Esophagus squamous epithelium (tissue), 5 donors: Measurements from ENCODE around the gene RASSF5. TPM values are rescaled to one million over a fixed set of nuclear protein-coding genes. Genes with fewer than 3 reads are reported as not detected.

Source experiments
- DNase-seq: peaks from one replicate; lab custom pipeline; 2025; lab: John Stamatoyannopoulos, UW
- H3K27ac ChIP-seq, 4 donors: fragments of 200-600 bp; sonication (generic); one replicate each; pipeline ENCODE4 v1.5.1; 2016 to 2019; ENCODE audit warnings: mild to moderate bottlenecking in 1 of 4
- H3K27me3 ChIP-seq, 4 donors: fragments of 200-600 bp; sonication (generic); 1 replicate in 3 of 4; 2 replicates in 1 of 4; pipeline versions ENCODE4 v1.5.1 to v1.6.0; 2017 to 2021; ENCODE audit warnings: antibody characterized with exemption in 1 of 4
- H3K36me3 ChIP-seq, 3 donors: fragments of 200-600 bp; sonication (generic); one replicate each; pipeline ENCODE4 v1.5.1; 2016 to 2019
- H3K4me1 ChIP-seq, 3 donors: fragments of 200-600 bp; sonication (generic); one replicate each; pipeline ENCODE4 v1.5.1; 2017 to 2019
- H3K4me3 ChIP-seq, 4 donors: fragments of 200-600 bp; sonication (generic); 1 replicate in 3 of 4; 2 replicates in 1 of 4; pipeline ENCODE4 v1.5.1; 2016 to 2019; ENCODE audit warnings: mild to moderate bottlenecking in 2 of 4, moderate library complexity in 1 of 4
- H3K9me3 ChIP-seq, 3 donors: fragments of 200-600 bp; sonication (generic); one replicate each; pipeline ENCODE4 v1.5.1; 2016 to 2019
- POLR2A ChIP-seq, 4 donors: fragments of 450-650 bp; IDR thresholded peaks; one replicate each; pipeline ENCODE4 v1.6.1; 2017; ENCODE audit warnings: antibody characterized with exemption in 4 of 4, mild to moderate bottlenecking in 4 of 4, moderate library complexity in 3 of 4
- WGBS, 2 donors: methylation state at CpG; one replicate each; pipeline ENCODE4 v1.1.5; 2018; 5-methylcytosine and 5-hydroxymethylcytosine counted together
- intact Hi-C: fragments of 100-400 bp; cut with DNase I; formaldehyde crosslinking; loops from one replicate; pipeline ENCODE4 v1.15.0; 2022
- total RNA-seq, 4 donors: library from RNA; depleted of rRNA; stranded (reverse); fragments of >200 nt; gene quantifications; one replicate each; pipeline ENCODE4 v1.1.0, GENCODE V29; 2016
- TF ChIP-seq, protein P1 (sequence below), 6 experiments: fragments of 450-650 bp in 4 of 6; fragments of 200-600 bp in 2 of 6; sonication (generic) in 2 of 6; IDR thresholded peaks; one replicate each; pipeline ENCODE4 v1.5.1; 2016 to 2019; ENCODE audit warnings: antibody characterized with exemption in 6 of 6, mild to moderate bottlenecking in 4 of 6, moderate library complexity in 4 of 6
- donor health status: DM: yes; HTN: yes; CAD: no.

The RASSF5 gene
- total RNA-seq, 4 donors from 2014 or later, result 29.2 to 85.3 (median 35.1) TPM

DNA sequence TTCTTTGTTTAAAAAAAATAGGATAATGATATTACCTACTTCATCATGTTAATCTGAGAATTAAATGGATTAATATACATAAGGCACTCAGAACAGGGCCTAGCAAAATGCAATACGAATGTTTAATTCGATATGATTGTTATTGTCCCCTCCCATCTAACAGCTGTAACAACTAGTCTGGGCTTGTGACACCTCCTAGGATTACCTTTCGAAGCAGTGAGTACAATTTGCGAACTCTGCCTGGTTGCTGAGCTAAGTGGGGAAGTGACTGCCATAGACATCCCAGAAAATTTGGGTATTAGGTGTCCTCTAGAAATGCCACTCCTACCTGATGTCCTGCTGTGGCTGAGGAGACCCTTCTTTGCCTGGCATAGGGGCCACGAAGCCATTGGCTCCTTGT is 3.0 kb downstream of the RASSF5 start:
- peaks cover 44 to 98% (median 57%) of the 10 kb centered on the region in 3 donors for H3K4me1 ChIP-seq
- DNase-seq, result no peak
- intact Hi-C loops, result no loop called here
- peak overlapping the region in 3 of 4 donors; percentile 56 to 93 (median 92) for H3K27ac ChIP-seq
- no peaks in the 10 kb centered on the region for H3K36me3 ChIP-seq
- H3K9me3 ChIP-seq, result no peaks in the 10 kb centered on the region
- peak overlapping the region in 2 of 4 donors; percentile 73 to 96 for H3K4me3 ChIP-seq
- whole genome bisulfite sequencing, 2 donors, result 50 to 62% methylated on average over 5 of the region's 5 CpGs
- TF ChIP-seq, protein P1, sequence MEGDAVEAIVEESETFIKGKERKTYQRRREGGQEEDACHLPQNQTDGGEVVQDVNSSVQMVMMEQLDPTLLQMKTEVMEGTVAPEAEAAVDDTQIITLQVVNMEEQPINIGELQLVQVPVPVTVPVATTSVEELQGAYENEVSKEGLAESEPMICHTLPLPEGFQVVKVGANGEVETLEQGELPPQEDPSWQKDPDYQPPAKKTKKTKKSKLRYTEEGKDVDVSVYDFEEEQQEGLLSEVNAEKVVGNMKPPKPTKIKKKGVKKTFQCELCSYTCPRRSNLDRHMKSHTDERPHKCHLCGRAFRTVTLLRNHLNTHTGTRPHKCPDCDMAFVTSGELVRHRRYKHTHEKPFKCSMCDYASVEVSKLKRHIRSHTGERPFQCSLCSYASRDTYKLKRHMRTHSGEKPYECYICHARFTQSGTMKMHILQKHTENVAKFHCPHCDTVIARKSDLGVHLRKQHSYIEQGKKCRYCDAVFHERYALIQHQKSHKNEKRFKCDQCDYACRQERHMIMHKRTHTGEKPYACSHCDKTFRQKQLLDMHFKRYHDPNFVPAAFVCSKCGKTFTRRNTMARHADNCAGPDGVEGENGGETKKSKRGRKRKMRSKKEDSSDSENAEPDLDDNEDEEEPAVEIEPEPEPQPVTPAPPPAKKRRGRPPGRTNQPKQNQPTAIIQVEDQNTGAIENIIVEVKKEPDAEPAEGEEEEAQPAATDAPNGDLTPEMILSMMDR (IDR thresholded peaks at IDR 0.05), result no peak
- TF ChIP-seq POLR2A (IDR thresholded peaks at IDR 0.05), result no peak
- H3K27me3 ChIP-seq, result peaks cover 0 to 8% (median 0%) of the 10 kb centered on the region in 4 donors

DNA sequence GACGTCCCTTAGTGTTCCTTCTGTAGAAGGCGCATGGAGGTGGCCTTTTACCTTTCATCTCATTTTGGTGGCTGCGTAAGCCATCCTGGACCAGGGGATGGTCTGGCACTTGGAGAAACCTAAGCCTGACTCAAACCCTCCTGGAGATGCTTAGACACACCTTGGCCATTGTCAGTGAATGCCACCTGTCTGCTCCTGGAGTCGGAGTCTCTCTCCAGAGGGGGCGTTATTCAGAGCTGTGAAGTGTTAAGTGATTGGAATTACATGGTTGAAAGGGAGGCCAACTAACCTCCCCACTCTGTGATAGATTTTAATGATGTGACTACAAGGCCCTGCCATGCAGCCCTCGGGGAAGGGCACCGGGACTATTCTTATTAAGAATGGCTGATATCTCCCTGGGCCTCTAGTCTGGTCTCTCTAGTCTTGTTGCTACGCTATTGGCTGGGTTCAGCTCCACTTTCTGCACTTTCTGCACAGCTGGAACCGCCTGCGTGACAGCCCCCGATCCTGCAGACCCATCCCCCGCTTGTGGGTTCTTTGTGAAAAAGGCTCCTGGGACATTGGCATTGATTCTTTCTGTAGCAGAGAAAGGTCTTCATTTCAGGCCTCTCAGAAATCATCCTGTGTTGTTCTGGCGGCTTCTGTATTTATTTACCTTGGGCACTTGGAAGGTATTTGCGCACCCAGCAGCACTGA is 4.2 kb downstream of the RASSF5 start:
- Histone ChIP-seq H3K4me3 (peak overlapping the region in 1 of 4 donors; percentile 14), H3K27me3 (peaks cover 0 to 8% (median 0%) of the 10 kb centered on the region in 4 donors), H3K9me3 (no peaks in the 10 kb centered on the region), H3K27ac (peak overlapping the region; percentile 83 to 93 (median 92)), H3K36me3 (no peaks in the 10 kb centered on the region), H3K4me1 (peaks cover 34 to 98% (median 56%) of the 10 kb centered on the region in 3 donors)
- intact Hi-C loops, result no loop called here
- DNase-seq, result no peak
- 71 to 81% methylated on average over 12 to 14 of the region's 14 CpGs for WGBS, 2 donors
- no peak for TF ChIP-seq POLR2A (IDR thresholded peaks at IDR 0.05)

DNA sequence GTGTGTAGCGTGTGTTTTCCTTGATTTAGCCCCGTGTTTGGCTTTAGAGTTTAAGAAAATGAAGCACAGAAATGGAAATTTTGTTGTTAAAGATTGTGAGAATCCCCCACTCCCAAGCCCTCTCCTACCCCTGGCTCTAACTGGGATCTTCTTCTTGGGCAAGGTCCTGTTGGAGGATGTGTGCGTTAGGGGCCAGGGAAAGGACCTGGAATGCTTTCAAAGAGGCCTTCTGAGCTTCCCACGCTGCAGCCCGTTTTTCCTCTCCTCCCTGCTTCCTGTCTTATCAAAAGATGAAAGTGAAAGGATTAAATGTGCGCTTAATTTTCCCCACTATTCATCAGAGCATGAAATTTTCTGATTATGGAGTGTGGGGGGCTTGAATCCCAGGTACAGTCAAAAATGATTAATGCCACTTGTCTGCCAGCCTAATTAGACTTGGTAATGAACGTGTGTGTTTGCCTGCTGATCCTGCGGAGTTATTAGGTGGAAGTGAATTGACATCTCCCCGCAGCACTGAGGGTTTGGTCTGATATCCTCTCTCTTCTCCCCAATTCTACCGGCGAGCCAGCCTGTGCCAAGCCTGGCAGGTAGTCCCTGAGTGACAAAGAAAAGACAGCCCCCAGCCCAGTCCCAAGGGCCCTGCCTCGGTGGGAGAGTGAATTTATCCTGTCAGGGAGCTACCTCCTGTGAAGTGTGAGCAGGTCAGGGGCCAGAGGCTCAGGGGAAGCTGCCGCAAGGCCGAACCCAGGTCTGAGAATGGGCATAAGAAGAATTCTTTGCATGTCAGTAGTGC is 4.9 kb downstream of the RASSF5 start:
- Histone ChIP-seq H3K4me1 (peaks cover 32 to 98% (median 54%) of the 10 kb centered on the region in 3 donors), H3K9me3 (no peaks in the 10 kb centered on the region), H3K27ac (peak overlapping the region; percentile 83 to 93 (median 92)), H3K36me3 (no peaks in the 10 kb centered on the region), H3K27me3 (peaks cover 0 to 8% (median 0%) of the 10 kb centered on the region in 4 donors), H3K4me3 (peak overlapping the region in 3 of 4 donors; percentile 1 to 28 (median 14))
- no peak for DNase-seq
- TF ChIP-seq, protein P1 (IDR thresholded peaks at IDR 0.05), result no peak
- TF ChIP-seq POLR2A (IDR thresholded peaks at IDR 0.05), result no peak
- WGBS, 2 donors, result 30 to 32% methylated on average over 8 to 12 of the region's 14 CpGs
- intact Hi-C loops, result no loop called here

DNA sequence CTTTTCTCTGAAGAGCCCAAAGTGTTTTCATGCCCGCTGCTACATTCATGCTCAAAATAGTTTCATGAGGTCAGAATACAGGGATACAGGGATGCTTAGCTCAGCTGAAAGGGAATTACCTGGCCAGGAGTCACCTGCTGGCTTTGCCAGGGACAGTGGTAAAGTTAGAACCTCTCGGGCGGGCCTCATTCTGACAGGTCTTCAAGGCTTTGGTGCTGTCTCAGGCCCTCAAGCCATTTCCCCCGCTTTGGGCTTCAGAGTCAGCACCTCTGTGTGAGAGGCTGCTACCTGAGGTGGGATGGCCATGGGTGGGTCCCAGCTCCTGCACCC is 5.5 kb downstream of the RASSF5 start:
- Histone ChIP-seq H3K4me1 (peaks cover 32 to 95% (median 54%) of the 10 kb centered on the region in 3 donors), H3K27ac (peak overlapping the region; percentile 83 to 93 (median 92)), H3K4me3 (peak overlapping the region in 2 of 4 donors; percentile 1 to 14), H3K27me3 (peaks cover 0 to 3% (median 0%) of the 10 kb centered on the region in 4 donors), H3K9me3 (no peaks in the 10 kb centered on the region), H3K36me3 (no peaks in the 10 kb centered on the region)
- no peak for DNase-seq
- TF ChIP-seq, protein P1 (IDR thresholded peaks at IDR 0.05), result no peak
- TF ChIP-seq POLR2A (IDR thresholded peaks at IDR 0.05), result no peak
- 58 to 63% methylated on average over 3 to 4 of the region's 4 CpGs for WGBS, 2 donors
- intact Hi-C loops, result no loop called here

DNA sequence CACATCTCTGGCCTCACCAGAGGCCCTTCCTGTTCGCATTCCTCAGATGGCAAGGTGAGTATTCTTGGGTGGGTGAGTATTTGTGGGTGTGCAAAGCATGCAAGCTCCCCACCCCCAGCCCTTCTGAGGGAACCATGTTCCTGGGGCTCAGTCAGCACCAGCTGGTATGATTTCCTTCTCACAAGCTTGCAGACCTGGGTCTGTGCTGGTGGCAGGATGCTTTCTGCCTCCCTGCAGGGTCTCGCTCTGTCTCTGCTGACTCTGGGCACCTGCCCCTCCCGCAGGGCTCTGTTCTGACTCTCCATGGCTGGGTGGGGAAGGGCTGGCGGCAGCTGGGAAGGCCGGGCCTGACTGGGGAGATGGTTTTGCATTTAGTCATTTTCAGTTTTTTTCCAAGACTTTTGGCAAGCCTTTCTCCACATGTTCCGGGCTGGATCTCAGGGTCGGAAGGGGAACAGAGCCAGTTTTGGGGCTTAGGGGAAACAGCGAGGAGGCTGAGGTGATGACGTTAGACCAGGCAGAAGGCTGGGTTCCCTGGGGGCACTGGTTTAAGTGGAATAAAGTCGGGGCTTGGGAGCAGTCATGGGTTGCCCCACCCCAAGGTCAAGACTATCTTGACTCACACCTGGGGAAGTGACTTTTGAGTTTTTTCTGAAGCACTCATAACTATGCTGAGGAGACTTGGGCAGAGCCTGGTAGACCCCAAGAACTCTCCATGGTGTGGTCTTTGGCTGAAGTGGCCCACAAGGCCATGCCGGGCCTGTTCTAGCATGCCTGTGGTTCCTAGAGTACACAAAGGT is 6.2 kb downstream of the RASSF5 start:
- H3K36me3 ChIP-seq, result peaks cover 0 to 5% (median 0%) of the 10 kb centered on the region in 3 donors
- peak overlapping the region in 2 of 4 donors; percentile 1 to 18 for H3K4me3 ChIP-seq
- no peaks in the 10 kb centered on the region for H3K27me3 ChIP-seq
- peak overlapping the region; percentile 83 to 93 (median 92) for H3K27ac ChIP-seq
- intact Hi-C loops, result no loop called here
- TF ChIP-seq POLR2A (IDR thresholded peaks at IDR 0.05), result no peak
- TF ChIP-seq, protein P1 (IDR thresholded peaks at IDR 0.05), result peak in 1 of 6 experiments; percentile 5
- no peaks in the 10 kb centered on the region for H3K9me3 ChIP-seq
- WGBS, 2 donors, result 15 to 35% methylated on average over 4 to 10 of the region's 11 CpGs
- H3K4me1 ChIP-seq, result peaks cover 32 to 94% (median 52%) of the 10 kb centered on the region in 3 donors
- no peak for DNase-seq
